RPMI8226 (cell line): ENCODE results near the gene NPS.

ENCODE experiments used
- DNase-seq: peaks from one replicate; pipeline ENCODE4 v3.0.0-alpha.2; 2015

NPS gene

DNA sequence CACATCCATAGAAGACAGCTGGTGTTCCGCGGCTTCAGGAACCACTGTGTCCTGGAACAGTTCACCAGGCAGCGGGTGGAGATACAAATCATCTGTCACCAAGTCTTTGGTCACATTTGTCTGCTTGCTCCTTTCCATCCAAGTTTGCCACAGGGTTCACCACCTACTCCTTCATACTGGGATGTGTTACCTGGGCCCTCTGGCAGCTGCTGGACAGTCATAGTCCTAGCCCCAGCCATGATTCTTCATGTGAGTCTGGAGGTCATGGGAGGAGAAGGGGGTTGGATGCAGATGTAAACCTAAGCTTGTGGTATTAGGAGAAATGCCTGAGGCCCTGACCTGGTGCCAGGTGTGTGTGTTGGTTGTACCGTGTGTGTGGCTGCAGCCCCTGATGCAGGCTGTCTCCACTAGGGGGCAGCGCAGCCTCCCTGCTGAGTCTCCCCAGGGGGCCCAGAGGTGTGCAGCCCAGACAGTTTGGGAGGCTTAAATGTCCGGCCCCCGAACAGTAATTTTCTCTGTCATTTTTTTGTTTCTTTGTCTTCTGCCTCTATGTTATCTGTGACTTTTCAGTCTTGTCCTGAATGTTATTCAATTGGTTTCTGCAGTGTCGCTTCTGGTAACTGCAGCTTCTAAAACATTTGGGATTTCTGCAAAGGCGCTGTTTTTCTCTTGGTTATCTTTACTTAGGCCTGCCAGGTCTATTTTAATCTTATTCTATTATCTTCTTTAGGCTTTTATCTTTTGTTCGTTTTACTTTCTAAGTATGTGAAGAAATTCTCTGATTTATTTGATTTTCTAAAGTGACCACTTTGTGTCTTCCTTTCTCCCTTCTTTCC, 14.8 kb downstream of the NPS start:
- DNase-seq = peak; percentile 6

DNA sequence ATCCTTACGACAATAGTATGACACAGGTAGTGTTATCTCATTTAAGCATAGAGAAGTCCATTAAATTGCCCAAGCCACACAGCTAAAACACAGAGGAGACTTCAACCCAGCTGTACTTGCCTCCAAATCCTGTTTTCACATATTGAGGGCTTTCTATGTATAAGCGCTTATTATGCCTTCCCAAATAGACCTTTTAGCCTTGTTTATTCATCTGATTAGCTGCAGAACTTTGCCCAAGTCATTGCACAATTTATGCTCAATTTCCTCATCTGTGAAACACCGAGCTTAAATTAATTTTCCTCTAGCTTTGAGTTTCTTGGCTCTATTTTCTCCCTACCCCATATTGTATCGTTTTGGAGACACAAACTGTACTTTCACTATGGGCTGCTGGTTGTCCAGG, 15.5 kb downstream of the NPS start:
- no peak for DNase-seq

DNA sequence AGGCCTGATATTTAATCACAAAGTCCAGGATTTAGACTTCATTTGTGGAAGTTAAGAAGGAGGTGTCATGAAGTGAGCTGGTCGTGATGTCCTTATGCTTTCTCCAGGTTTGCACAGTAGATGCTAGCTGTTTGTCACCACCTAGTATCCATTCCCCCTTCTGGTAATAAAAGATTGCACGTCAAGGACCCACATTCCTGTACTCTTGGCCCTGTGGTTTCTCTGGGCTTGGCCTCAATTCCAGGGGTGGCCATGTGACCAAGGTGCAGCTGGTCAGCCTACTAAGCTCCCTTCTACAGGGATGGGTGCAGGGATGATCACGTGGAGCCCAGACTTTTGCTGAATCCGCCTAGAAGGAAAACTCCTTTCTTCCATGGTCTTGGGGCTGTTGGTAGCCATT, 16.5 kb downstream of the NPS start:
- DNase-seq = no peak

DNA sequence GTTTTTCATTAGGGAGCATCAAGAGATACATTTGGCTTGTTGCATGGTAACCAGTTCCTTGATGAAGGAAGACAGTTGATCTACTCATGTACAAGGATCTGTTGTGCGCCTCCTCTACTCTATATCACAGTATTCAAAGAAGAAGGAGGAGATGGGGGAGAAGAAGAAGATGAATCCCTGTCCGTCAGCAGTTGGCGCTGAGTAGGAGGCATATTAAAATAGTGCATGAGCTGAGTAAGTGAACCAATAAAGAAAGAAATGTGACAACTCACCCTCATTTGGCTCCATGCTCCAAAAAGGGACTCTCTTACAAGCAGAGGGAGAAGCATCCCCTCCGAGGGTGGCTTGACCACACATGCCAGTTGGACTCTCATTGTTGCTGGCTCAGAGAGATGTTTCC, 20.1 kb downstream of the NPS start:
- no peak for DNase-seq

DNA sequence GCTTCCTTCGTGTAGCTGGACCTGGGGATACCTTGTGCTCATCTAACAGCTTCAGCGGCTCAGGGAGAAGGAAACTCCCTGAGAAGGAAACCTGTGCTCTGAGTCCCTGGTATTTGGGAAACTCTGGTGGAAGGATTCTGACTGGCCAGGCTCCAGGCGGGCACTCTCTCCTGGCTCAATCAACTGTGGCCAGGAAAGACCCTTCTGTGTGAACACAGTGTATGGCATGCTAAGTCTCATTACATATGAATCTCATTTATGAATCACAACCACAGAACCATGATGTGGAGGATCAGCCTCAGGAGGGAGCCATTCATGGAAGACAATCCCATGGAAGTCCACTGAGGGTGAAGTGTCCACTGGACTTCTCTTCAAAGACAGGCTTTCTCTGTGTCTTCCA, 20.9 kb downstream of the NPS start:
- DNase-seq = no peak

DNA sequence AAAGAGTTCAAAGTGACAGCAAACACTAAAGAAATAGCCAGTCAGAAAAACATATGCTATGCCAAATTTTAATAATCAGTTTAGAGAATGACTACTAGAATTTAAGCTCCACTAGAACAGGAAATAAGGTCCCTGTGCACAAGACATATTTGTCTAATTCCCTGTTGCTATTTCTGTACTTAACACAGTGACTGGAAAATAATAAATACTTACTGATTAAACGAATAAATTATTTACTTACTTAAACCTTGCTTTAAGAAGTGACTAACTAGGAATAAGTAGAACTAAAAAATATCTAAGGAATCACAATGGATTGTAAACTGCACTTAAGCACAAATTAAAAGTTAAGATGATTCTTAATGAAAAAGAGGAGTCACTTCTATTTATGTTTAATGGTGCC, 22.3 kb downstream of the NPS start:
- DNase-seq = no peak

DNA sequence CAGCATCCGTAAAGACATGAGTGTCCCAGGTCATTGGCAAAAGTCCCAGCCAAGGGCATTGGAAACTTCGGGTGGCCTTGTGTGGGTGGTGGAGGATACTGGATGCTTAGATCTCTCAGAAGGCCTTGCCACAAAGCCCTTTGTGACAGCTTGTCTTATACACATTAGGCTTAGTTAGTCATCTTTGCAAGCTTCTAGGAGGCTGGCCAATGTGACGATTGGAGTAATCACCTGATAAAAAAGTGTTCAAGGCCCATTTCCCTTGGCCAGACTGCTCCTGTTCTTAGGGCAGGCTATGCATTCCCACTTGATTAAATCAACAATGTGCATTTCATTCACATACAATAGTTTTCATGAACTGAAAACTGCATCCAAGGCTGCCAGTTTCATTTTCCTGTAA, 26.9 kb downstream of the NPS start:
- DNase-seq = no peak

DNA sequence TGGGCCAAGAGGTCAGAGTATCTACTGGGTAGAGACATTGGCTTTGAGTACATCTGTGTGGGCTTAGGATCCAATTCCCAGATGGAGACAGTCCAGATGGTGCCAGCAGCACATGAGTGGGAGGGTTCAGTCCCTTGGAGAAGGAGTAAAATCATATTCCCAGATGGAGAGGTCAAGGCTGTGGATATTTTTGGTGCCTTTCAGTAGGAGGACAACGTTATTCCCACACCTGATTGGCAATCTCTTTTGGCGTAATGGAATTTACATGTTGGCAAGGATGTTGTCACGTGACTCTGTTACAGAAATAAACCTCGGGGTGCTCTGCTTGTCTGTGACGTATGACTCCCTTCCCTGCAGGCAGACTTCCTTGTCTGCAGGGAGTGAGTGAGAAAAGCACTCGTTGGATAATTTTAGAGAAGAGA, 27.6 kb downstream of the NPS start:
- no peak for DNase-seq

DNA sequence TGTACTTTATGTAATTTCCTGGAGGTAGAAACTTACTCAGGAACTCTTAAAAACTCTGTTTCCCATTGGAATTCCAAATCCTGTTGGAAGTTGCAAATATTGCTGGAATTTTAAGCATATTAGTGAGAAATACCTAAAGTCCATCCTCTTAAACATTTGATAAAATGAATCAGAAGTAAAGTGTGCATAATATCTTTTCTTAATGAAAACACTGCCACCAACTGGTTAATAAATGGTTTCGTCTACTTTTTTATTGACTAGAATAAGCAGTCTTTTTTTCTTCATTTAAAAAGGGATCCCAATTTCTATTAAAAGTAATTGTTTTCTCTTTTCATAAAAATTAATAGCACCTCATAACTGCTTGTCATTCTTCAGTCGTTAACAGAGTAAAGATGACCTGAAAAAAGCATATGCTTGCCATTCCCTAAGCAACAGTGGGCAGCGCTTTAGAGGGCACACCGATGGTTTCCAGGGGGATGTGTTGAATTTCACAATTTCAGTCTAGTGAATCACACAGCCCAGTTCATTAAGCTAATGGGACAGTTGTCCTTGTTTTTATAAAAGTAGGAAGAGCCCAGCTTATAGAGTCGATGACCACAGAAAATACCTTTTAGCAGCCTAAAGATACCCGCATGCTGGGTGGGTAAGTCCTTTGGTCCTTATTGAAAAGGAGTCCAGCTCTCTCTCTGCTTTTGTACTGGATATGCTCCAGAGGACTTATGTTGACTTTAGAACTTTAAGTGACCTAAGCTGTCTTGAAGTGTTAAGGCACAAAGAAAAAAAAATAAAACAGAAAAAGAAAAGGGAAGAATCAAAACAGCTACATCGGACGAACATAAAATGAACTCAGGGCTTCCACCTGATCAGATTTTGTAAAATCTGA, 28.5 kb downstream of the NPS start:
- no peak for DNase-seq

DNA sequence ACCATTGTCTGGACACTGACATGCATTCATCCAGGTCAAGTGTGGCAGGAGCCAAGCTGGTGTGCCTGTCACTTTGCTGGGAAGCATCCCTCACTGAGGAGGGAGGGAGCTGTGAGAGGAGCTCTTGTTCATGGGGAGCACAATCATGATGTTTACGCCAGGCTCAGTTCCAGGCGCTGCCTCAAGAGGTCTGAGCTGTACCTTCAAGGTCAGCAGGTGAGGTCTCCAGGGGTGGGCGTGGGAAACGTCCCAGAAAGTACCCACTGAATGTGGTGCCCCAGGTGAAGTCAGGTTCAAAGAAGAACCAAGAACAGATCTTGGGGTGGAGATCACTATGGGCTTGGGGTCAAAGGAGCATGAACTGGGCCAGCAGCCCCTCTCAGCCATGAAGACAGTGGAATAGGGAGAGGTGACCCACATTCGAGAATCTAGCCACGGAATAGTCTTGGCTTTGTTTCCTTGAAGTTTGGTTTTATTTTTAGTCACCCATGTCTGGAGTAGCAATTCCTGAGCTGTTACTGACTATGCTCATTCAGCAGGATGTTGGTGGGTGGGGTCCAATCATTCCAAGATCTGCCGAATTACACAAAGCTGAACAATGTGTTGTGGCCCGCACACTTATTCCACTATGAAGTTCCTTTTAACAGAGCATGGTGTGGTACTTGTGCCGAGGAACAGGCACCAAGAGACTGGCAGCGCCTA, 29.3 kb downstream of the NPS start:
- DNase-seq = no peak

DNA sequence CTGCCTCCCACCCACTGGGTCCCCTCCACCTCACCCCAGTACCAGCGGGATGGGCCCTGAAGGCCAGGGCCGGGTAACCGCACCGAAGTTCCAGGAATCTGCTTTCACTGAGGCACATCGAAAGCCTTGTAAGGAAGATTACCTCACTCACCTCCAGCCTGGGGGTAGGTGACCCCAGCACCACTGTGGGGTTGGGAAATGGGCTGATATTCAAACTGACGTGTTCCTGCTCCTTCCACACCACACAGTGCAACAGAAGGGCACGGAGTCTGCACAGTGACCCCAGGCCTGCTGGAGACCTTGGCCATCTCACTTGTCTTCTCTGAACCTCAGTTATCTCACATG, 29.8 kb downstream of the NPS start:
- no peak for DNase-seq

DNA sequence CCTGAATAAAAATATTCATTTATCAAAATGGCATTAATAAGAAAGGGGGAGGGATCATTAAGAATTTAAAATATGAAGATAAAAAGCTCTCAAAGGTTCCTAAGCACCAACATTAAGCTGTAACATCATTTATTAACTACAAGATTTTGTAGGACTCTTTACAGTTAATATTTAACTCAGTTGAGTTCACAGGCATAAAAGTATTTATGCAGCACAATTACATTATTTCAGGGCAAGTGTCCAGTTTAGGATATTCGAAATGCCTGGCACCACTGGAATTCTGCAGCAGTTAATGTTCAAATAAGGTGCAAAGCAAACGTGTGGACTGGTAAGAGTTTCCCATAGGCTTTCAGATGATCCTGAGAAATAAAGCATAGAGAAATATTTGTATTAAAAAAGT, 30.5 kb downstream of the NPS start:
- no peak for DNase-seq

DNA sequence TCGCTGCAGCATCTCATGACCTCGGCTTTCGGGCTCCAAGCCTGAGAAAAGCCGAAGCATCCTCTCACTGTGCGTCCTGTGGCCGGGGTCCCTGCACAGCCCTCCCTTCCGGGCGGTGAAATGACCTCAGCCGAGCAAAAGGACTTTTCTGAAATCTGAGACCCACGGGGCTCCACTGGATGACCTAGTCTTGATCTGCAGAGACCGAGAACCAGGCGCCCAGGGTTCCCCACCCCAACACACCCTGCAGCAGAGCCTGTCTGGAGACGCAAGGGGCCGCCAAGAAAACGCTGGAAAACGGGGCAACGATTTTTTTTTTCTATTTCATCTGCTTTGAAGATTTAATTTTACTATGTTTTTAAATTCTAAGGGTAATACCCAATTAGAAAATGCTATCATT, 31.7 kb downstream of the NPS start:
- DNase-seq = no peak

DNA sequence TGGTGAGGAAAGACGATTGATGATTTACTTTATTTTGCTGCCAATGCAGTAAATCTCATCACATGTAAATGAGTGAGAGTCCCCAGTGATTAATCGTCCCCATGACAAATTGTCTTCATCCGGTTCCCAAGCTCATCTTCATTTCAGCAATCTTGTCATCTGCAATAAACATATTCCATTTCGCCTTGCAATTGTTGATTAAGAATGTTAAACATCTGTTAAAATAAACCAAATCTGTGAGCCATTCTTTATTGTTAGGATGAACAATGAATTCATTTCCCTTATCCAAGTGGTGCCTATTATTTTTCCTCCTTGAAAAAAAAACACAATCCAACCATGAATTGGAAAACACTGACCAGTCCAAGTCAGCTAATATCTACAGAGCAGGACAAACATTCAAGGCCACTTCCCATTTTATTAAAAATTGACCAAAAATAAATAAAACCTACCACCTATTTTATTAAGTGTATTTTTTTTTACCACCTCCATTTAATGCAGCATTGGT, 36.5 kb downstream of the NPS start:
- no peak for DNase-seq

DNA sequence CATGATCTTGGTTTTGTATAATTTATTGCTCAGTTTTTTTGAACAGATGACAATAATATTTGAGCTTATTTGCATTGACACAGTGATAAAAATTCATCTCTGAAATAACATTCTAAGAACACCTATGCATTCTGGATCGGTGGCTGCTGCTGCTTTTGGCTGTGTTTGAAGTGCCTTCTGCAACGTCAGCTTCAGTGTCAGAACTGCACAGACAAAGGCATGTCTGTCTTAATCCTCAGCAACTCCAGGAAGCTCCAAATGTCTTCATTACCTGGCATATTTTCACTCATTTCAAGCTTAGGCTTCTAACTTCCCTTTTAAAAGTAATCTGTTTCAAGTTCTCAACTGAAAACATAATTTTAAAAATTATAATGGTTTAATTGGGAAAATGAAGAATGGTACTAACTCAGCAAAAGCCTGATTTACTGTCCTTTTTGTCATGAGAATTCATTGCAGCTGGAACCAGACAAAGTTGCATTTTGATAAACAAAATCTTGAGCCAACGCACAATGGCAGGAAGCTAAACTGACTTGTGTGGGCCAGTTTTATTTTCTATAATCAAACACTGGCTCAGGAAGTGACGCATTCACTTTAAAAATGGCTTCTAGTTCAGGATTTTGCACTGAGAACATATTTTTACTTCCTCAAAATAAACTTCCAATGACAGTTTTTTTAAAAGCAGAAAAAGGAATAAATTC, 38.7 kb downstream of the NPS start:
- no peak for DNase-seq

DNA sequence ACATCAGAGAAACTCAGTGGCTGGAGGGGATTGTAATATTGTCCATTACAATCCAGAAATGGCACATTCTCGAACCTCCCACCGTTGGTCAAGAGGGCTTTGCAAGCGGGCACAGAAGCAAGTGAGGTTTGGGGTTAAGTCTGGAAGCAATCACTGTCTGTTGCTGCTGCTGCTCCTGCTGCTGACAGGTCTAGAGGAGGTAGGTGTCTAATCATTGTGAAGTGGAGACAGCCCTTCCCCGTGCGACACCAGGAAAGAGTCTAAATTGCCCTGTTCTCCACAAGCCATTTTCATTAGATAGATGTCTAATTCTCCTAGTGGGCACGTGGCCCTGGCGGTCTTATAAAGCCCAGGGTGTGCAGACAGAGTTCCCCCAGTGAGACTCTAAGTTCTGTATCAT, 43.5 kb downstream of the NPS start:
- no peak for DNase-seq

DNA sequence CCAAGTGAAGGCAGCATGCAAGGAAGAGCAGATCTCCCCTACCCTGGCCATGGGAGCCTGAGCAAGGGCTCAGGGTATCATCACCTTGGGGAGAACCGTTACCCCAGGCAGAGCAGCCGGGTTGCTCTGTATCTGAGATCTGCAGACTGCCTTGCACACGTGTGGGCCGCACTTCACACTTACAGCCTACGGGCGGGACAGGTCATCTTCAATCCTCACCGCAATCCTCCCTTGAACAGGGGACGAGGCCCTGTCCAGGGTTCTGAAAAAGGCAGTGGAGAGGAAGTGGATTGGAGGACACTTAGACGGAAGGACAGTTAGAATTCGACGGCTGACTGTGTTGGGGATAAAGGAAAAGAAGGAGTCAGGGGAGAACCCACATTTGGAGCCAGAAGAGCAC, 51.4 kb downstream of the NPS start:
- DNase-seq = peak; percentile 2
